H1 (cell line): ENCODE measurements around the gene SPAG8. TPM values are rescaled to one million over a fixed set of nuclear protein-coding genes. Genes with fewer than 3 reads are reported as not detected.

Experiments
- CBX8 ChIP-seq: fragments of 300-800, 300-1000 bp; sonication (generic); IDR thresholded peaks from 2 replicates; pipeline ENCODE4 v1.7.1; 2016; ENCODE audit warnings: low read depth, low read length, borderline replicate concordance
- NRF1 ChIP-seq: IDR thresholded peaks from 2 replicates; pipeline ENCODE4 v1.6.1; 2011; ENCODE audit warnings: mild to moderate bottlenecking, low read depth, low read length, improper control_type of control experiment
- polyA plus RNA-seq, 7 experiments: library from polyadenylated mRNA; depleted of rRNA in 3 of 7; stranded (reverse) in 5 of 7; unstranded in 2 of 7; fragments of >200 nt in 5 of 7; fragments of 200-250 nt in 2 of 7; gene quantifications; 1 replicate in 5 of 7; 2 replicates in 1 of 7; 4 replicates in 1 of 7; pipeline versions ENCODE4 v1.2.1 to v1.2.3, GENCODE V29; 2011 to 2013; ENCODE audit warnings: missing spikeins in 2 of 7, mixed read lengths in 2 of 7
- total RNA-seq: library from RNA; stranded (reverse); fragmentation: NEBNext Ultra II Directional; extraction: Animal tissue kit (Norgen Biotek cat#: 25700); gene quantifications from 2 replicates; pipeline ENCODE4 v1.2.1, GENCODE V29; 2021

SPAG8 gene
- total and polyA plus RNA-seq, 2 of the 8 experiments (the other 6 are each of a cell fraction or from before 2014, with no cell fraction given): 0.37 to 0.44 TPM

DNA sequence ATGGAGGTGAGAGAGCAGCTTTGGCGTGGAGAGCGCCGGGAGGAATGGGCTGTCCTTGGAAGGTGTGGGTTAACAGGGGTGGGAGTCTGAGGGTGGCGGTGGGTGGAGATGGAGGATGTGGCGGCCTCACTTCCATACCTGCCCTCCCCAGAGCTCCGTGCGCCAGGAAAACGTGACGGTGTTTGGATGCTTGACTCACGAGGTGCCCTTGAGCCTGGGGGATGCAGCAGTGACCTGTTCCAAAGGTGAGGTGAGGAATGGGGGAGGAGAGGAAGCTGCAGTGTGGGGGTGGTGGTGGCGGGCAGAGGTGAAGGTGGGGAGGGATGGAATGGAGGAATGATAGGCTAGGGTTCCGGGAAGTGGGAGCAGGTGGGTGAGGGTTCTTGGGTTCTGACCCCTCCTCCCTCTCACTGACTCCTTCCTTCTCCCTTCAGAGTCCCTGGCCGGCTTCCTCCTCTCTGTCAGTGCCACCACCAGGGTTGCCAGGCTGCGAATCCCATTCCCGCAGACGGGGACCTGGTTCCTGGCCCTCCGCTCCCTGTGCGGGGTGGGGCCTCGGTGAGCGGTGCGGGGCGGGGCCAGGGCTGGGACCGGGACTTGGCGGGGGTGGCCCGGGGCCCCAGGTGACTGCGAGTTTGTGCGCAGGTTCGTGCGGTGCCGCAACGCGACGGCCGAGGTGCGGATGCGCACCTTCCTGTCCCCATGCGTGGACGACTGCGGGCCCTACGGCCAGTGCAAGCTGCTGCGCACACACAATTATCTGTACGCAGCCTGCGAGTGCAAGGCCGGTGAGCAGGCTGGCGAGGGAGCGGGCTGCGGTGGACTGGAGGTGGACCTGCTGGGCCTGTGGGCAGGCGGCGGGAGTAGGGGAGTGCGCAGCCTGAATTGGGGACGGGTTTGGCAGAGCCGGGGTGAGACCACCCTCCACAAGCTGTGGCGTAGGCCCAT, 34.0 kb upstream of the SPAG8 start (continued):
- TF ChIP-seq CBX8: no peak
- no peak for TF ChIP-seq NRF1
